Fibroblast of mammary gland (primary cell): Measurements from ENCODE around the gene PRR3.
A peak's percentile ranks its signal among the peaks of the same experiment; 100 is the strongest.

Source experiments
- DNase-seq: peaks from one replicate; pipeline ENCODE4 v3.0.0-alpha.2; 2010; ENCODE audit warnings: low read depth
- H3K4me3 ChIP-seq: 2 replicates; pipeline ENCODE4 v1.5.1; 2011; ENCODE audit warnings: low read depth, mild to moderate bottlenecking, low read length, moderate library complexity; ENCODE audit not compliant: control insufficient read depth
- CTCF ChIP-seq: conservative IDR thresholded peaks from 2 replicates; pipeline ENCODE4 v1.5.1; 2011; ENCODE audit warnings: low read depth, low read length, inconsistent platforms; ENCODE audit not compliant: control insufficient read depth, insufficient read depth

Gene PRR3

GRCh38 chr6:30573113-30573512 lies 16.0 kb downstream of the PRR3 start:
- no peak for DNase-seq
- TF ChIP-seq CTCF: no peak
- H3K4me3 ChIP-seq: no peak overlapping the region

GRCh38 chr6:30578051-30578450 lies 21.0 kb downstream of the PRR3 start:
- no peak for TF ChIP-seq CTCF

GRCh38 chr6:30583921-30584320 lies 26.8 kb downstream of the PRR3 start:
- no peak overlapping the region for H3K4me3 ChIP-seq
- no peak for TF ChIP-seq CTCF
- DNase-seq: no peak

More at GRCh38 chr6:30578051-30578450, 21.0 kb downstream of the PRR3 start:
- DNase-seq: no peak
- no peak overlapping the region for H3K4me3 ChIP-seq

GRCh38 chr6:30589754-30590358 lies 32.8 kb downstream of the PRR3 start:
- H3K4me3 ChIP-seq: no peak overlapping the region
- DNase-seq: no peak
- no peak for TF ChIP-seq CTCF

- no peak for TF ChIP-seq CTCF
- peak; percentile 23 for DNase-seq
- no peak overlapping the region for H3K4me3 ChIP-seq
Observed at GRCh38 chr6:30590509-30590908, 33.4 kb downstream of the PRR3 start.

GRCh38 chr6:30591008-30591407 lies 33.9 kb downstream of the PRR3 start:
- no peak for TF ChIP-seq CTCF
- peak; percentile 72 for DNase-seq
- no peak overlapping the region for H3K4me3 ChIP-seq

- no peak for TF ChIP-seq CTCF
- no peak for DNase-seq
- H3K4me3 ChIP-seq: no peak overlapping the region
Observed at GRCh38 chr6:30592287-30592686, 35.2 kb downstream of the PRR3 start.
